SK-N-SH (cell line): Measurements from ENCODE around the gene RPL3. TPM values are rescaled to one million over a fixed set of nuclear protein-coding genes. Genes with fewer than 3 reads are reported as not detected.

Experiments used
- CTCF ChIA-PET: fragments of 300-600, 350-600 bp; formaldehyde crosslinking; extraction: SDS; loops from one replicate; lab custom pipeline; 2021; lab: Yijun Ruan, JAX
- POLR2A ChIA-PET: fragments of 350-600 bp; sonication (Branson Sonifier 250); formaldehyde crosslinking; extraction: SDS; loops from one replicate; lab custom pipeline; 2020; ENCODE audit warnings: antibody characterized with exemption, inconsistent platforms; lab: Yijun Ruan, JAX
- DNase-seq: peaks from one replicate; pipeline ENCODE4 v3.0.0; 2012
- H2AFZ ChIP-seq: fragments of 200-600 bp; sonication (generic); 2 replicates; pipeline ENCODE4 v1.8.1; 2016; ENCODE audit warnings: antibody characterized with exemption, mild to moderate bottlenecking, low read depth
- H3F3A ChIP-seq: fragments of 200-600 bp; sonication (generic); replicated peaks from 2 replicates; pipeline ENCODE3; 2016; ENCODE audit warnings: antibody characterized with exemption, mild to moderate bottlenecking; ENCODE audit not compliant: insufficient read depth
- H3K27ac ChIP-seq, 2 experiments: fragments of 200-500 bp in 1 of 2; fragments of 200-600 bp in 1 of 2; sonication (Bioruptor generic) in 1 of 2; sonication (generic), shearing (Covaris generic) in 1 of 2; 2 replicates each; pipeline versions ENCODE4 v1.5.1 to v1.6.1; 2014 to 2016; ENCODE audit warnings: low read depth in 2 of 2, inconsistent platforms in 1 of 2, low read length in 1 of 2, mild to moderate bottlenecking in 1 of 2, mixed read lengths in 1 of 2
- H3K27me3 ChIP-seq: fragments of 200-600 bp; sonication (generic), shearing (Covaris generic); 2 replicates; pipeline ENCODE4 v1.6.1; 2016; ENCODE audit warnings: mixed run types; ENCODE audit not compliant: insufficient read depth
- H3K36me3 ChIP-seq, 2 experiments: fragments of 200-500 bp in 1 of 2; fragments of 200-600 bp in 1 of 2; sonication (Bioruptor generic) in 1 of 2; sonication (generic) in 1 of 2; replicated peaks in 1 of 2; 2 replicates each; pipeline versions ENCODE3 to v1.5.1; 2014 to 2016; ENCODE audit warnings: low read length in 1 of 2, mild to moderate bottlenecking in 1 of 2; ENCODE audit not compliant: insufficient read depth in 2 of 2, control insufficient read depth in 1 of 2
- H3K4me1 ChIP-seq, 2 experiments: fragments of 200-500 bp in 1 of 2; fragments of 200-600 bp in 1 of 2; sonication (Bioruptor generic) in 1 of 2; sonication (generic), shearing (Covaris generic) in 1 of 2; 2 replicates each; pipeline versions ENCODE4 v1.5.1 to v1.6.1; 2014 to 2016; ENCODE audit warnings: low read depth in 1 of 2, low read length in 1 of 2, mixed run types in 1 of 2; ENCODE audit not compliant: insufficient read depth in 2 of 2, control insufficient read depth in 1 of 2
- H3K4me2 ChIP-seq: fragments of 200-600 bp; sonication (generic), shearing (Covaris generic); 2 replicates; pipeline ENCODE4 v1.6.1; 2017; ENCODE audit warnings: mixed run types
- H3K4me3 ChIP-seq, 2 experiments: fragments of 200-500 bp in 1 of 2; fragments of 200-600 bp in 1 of 2; sonication (Bioruptor generic) in 1 of 2; sonication (generic), shearing (Covaris generic) in 1 of 2; 2 replicates each; pipeline versions ENCODE4 v1.5.1 to v1.8.1; 2014 to 2016; ENCODE audit warnings: low read depth in 2 of 2, inconsistent platforms in 1 of 2, low read length in 1 of 2, mild to moderate bottlenecking in 1 of 2, mixed read lengths in 1 of 2, moderate library complexity in 1 of 2
- H3K79me2 ChIP-seq: fragments of 200-600 bp; sonication (generic); 2 replicates; pipeline ENCODE4 v1.8.1; 2017; ENCODE audit warnings: mild to moderate bottlenecking; ENCODE audit not compliant: insufficient read depth
- H3K9ac ChIP-seq: fragments of 200-600 bp; sonication (generic); 2 replicates; pipeline ENCODE4 v1.6.1; 2017; ENCODE audit warnings: mixed run types
- H3K9me2 ChIP-seq: fragments of 200-600 bp; sonication (generic); 2 replicates; pipeline ENCODE4 v1.6.1; 2017; ENCODE audit warnings: mixed run types
- H3K9me3 ChIP-seq: fragments of 200-600 bp; sonication (generic); 2 replicates; pipeline ENCODE4 v1.6.1; 2017; ENCODE audit warnings: mixed run types, mild to moderate bottlenecking, moderate library complexity
- H4K20me1 ChIP-seq: fragments of 200-600 bp; sonication (generic); 2 replicates; pipeline ENCODE4 v1.6.1; 2017; ENCODE audit warnings: mild to moderate bottlenecking, mixed run types; ENCODE audit not compliant: insufficient read depth
- IRF3 ChIP-seq: fragments of 150-350 bp; IDR thresholded peaks from 2 replicates; pipeline ENCODE4 v1.6.1; 2016; ENCODE audit warnings: mild to moderate bottlenecking, low read depth, low read length
- MEF2A ChIP-seq: IDR thresholded peaks from 2 replicates; pipeline ENCODE4 v1.4.0; 2012; ENCODE audit warnings: low read depth, borderline replicate concordance
- MXI1 ChIP-seq: IDR thresholded peaks from 2 replicates; pipeline ENCODE4 v1.6.1; 2012; ENCODE audit warnings: mild to moderate bottlenecking, low read depth, low read length, improper control_type of control experiment
- NRF1 ChIP-seq: IDR thresholded peaks from 2 replicates; pipeline ENCODE4 v1.6.1; 2012; ENCODE audit warnings: low read depth, mild to moderate bottlenecking, low read length
- PBX3 ChIP-seq: IDR thresholded peaks from 2 replicates; pipeline ENCODE4; 2012
- RAD21 ChIP-seq: IDR thresholded peaks from 2 replicates; pipeline ENCODE4 v1.6.1; 2012; ENCODE audit warnings: mild to moderate bottlenecking, low read length
- REST ChIP-seq: IDR thresholded peaks from 2 replicates; pipeline ENCODE4 v1.6.1; 2012; ENCODE audit warnings: mild to moderate bottlenecking, low read depth, low read length, moderate library complexity
- RFX5 ChIP-seq: IDR thresholded peaks from 2 replicates; pipeline ENCODE4 v1.6.1; 2012; ENCODE audit warnings: mild to moderate bottlenecking, improper control_type of control experiment, low read length
- SIN3A ChIP-seq: IDR thresholded peaks from 2 replicates; pipeline ENCODE4 v1.6.1; 2012; ENCODE audit warnings: low read depth, mild to moderate bottlenecking, low read length, moderate library complexity, borderline replicate concordance
- USF2 ChIP-seq: fragments of 150-350 bp; IDR thresholded peaks from 2 replicates; pipeline ENCODE4 v1.6.1; 2017; ENCODE audit warnings: antibody characterized with exemption, low read length, low read depth, borderline replicate concordance
- YY1 ChIP-seq: IDR thresholded peaks from 2 replicates; pipeline ENCODE4 v1.4.0; 2012; ENCODE audit warnings: low read depth, mild to moderate bottlenecking
- WGBS: methylation state at CpG from one replicate; pipeline ENCODE4 v1.1.6; 2017; ENCODE audit warnings: low lambda C conversion rate; 5-methylcytosine and 5-hydroxymethylcytosine counted together
- polyA plus RNA-seq, 3 experiments: library from polyadenylated mRNA; depleted of rRNA; stranded (reverse); fragments of >200 nt; gene quantifications; 2 replicates each; pipeline ENCODE4 v1.2.3, GENCODE V29; 2012
- TF ChIP-seq, protein P1 (sequence below): IDR thresholded peaks from 2 replicates; pipeline ENCODE4 v1.4.0; 2012; ENCODE audit warnings: low read depth

RPL3 gene
- polyA plus RNA-seq, 1 of the 3 experiments (the other 2 are of a cell fraction): 4,976 TPM

DNA sequence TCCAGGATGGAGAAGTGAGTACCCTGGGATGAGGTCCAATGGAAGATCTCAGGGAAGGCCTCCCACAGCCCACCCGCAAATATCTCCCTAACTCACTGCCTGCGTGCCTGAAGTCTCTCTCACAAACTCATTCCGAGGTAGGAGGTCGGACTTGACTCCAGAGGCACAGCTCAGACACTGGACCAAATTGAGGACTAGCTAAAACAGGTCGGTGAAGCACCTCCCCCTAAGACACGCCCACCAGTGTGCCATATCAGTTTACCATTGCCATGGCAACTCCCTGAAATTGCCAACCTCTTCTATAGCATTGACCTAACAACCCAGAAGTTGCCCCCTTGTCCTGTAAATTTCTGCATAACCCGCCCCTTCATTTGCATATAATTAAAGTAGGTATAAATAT lies 17.5 kb downstream of the RPL3 start:
- Histone ChIP-seq H3K27me3 (no peaks in the 10 kb centered on the region), H3F3A (no peaks in the 10 kb centered on the region), H3K36me3 (no peaks in the 10 kb centered on the region), H2AFZ (no peak overlapping the region), H3K9me2 (no peaks in the 10 kb centered on the region), H3K4me1 (peaks cover 0 to 3% of the 10 kb centered on the region in 2 experiments; a peak in 1 of 4 replicates), H3K4me2 (no peak overlapping the region), H3K9ac (no peak overlapping the region), H3K27ac (no peak overlapping the region), H3K4me3 (no peak overlapping the region), H4K20me1 (no peaks in the 10 kb centered on the region), H3K79me2 (no peaks in the 10 kb centered on the region), H3K9me3 (no peaks in the 10 kb centered on the region)
- WGBS: 17% methylated on average over 1 of the region's 7 CpGs
- TF ChIP-seq NRF1 (no peak), MXI1 (no peak)
- ChIA-PET POLR2A (no interaction called here), CTCF (interaction anchor here (1.3 to 3.2 kb wide), 2 partner anchors 9 to 132 kb away, joined by 6 to 14 read pairs; no protein-coding TSS in a partner anchor)
- DNase-seq: no peak

- no peaks in the 10 kb centered on the region for H4K20me1 ChIP-seq
- H3K9me2 ChIP-seq: no peaks in the 10 kb centered on the region
- H3K36me3 ChIP-seq: no peaks in the 10 kb centered on the region
- no peak overlapping the region for H3K27ac ChIP-seq
- H2AFZ ChIP-seq: no peak overlapping the region
- CTCF ChIA-PET: interaction anchor here (3.2 kb wide), 1 partner anchor 131 kb away, joined by 14 read pairs; no protein-coding TSS in a partner anchor
- H3F3A ChIP-seq: no peaks in the 10 kb centered on the region
- no peak overlapping the region for H3K4me3 ChIP-seq
- POLR2A ChIA-PET: interaction anchor here (2.1 kb wide), 1 partner anchor 9 kb away, joined by 5 read pairs; no protein-coding TSS in a partner anchor
- 90% methylated on average over 9 of the region's 9 CpGs for WGBS
- no peaks in the 10 kb centered on the region for H3K27me3 ChIP-seq
- no peak for TF ChIP-seq MXI1
- H3K4me1 ChIP-seq: peaks cover 0 to 3% of the 10 kb centered on the region in 2 experiments; a peak in 1 of 4 replicates
- H3K4me2 ChIP-seq: no peak overlapping the region
- H3K9me3 ChIP-seq: no peaks in the 10 kb centered on the region
- no peaks in the 10 kb centered on the region for H3K79me2 ChIP-seq
- DNase-seq: no peak
- no peak overlapping the region for H3K9ac ChIP-seq
These were observed 18.3 kb downstream of the RPL3 start for GRCh38 chr22:39301108-39301507.

DNA sequence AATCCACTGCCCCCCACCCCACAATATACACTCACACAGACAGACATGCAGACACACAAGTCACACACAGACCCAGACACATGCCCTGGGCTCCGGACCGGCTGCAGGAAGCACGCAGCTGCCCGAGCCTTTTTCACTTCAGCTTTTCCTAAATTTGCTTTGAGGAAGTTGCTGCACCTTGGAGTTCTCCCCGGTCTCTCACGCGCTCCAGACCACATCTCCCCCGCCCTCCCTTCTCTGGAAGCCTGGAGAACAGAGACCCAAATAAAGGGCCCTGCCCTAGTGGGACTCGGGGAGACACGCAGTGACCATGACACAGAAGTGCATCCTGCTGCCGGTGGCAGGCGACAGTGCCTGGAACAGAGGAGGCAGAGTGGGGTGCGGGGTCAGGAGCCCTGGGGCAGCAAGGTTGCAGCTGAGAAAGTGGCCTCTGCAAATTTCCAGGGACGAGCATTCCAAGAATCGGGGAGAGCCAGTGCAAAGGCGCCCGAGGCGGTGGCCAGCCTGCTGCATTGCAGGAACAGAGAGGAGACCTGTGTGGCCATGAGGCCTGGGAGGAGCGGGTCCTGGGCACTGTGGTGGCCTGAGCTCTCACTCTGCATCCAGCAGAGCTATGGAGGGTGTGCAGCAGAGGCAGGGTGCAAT lies 19.1 kb downstream of the RPL3 start:
- no peaks in the 10 kb centered on the region for H3K9me2 ChIP-seq
- H3K27me3 ChIP-seq: no peaks in the 10 kb centered on the region
- H3K4me1 ChIP-seq: peaks cover 0 to 3% of the 10 kb centered on the region in 2 experiments; a peak in 1 of 4 replicates
- no peaks in the 10 kb centered on the region for H3K79me2 ChIP-seq
- H3K36me3 ChIP-seq: no peaks in the 10 kb centered on the region
- 66% methylated on average over 10 of the region's 19 CpGs for WGBS
- H2AFZ ChIP-seq: no peak overlapping the region
- no peak overlapping the region for H3K27ac ChIP-seq
- POLR2A ChIA-PET: interaction anchor here (1.3 to 2.1 kb wide), 2 partner anchors 10 to 19 kb away, joined by 4 to 5 read pairs; partner anchors contain the start of gene RPL3
- no peak overlapping the region for H3K9ac ChIP-seq
- no peak overlapping the region for H3K4me3 ChIP-seq
- no peaks in the 10 kb centered on the region for H4K20me1 ChIP-seq
- CTCF ChIA-PET: interaction anchor here (1.0 to 3.2 kb wide), 4 partner anchors 9 to 130 kb away, joined by 3 to 14 read pairs (median 5); no protein-coding TSS in a partner anchor
- no peak for DNase-seq
- H3K9me3 ChIP-seq: no peaks in the 10 kb centered on the region
- H3F3A ChIP-seq: no peaks in the 10 kb centered on the region
- H3K4me2 ChIP-seq: no peak overlapping the region
- TF ChIP-seq RFX5 (no peak), MEF2A (no peak), RAD21 (no peak), SIN3A (no peak), PBX3 (no peak), IRF3 (no peak), YY1 (no peak), REST (no peak), USF2 (no peak), NRF1 (no peak)
- TF ChIP-seq, protein P1, sequence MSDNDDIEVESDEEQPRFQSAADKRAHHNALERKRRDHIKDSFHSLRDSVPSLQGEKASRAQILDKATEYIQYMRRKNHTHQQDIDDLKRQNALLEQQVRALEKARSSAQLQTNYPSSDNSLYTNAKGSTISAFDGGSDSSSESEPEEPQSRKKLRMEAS: no peak
